ENCODE results near the gene MVP.

MVP gene

DNA sequence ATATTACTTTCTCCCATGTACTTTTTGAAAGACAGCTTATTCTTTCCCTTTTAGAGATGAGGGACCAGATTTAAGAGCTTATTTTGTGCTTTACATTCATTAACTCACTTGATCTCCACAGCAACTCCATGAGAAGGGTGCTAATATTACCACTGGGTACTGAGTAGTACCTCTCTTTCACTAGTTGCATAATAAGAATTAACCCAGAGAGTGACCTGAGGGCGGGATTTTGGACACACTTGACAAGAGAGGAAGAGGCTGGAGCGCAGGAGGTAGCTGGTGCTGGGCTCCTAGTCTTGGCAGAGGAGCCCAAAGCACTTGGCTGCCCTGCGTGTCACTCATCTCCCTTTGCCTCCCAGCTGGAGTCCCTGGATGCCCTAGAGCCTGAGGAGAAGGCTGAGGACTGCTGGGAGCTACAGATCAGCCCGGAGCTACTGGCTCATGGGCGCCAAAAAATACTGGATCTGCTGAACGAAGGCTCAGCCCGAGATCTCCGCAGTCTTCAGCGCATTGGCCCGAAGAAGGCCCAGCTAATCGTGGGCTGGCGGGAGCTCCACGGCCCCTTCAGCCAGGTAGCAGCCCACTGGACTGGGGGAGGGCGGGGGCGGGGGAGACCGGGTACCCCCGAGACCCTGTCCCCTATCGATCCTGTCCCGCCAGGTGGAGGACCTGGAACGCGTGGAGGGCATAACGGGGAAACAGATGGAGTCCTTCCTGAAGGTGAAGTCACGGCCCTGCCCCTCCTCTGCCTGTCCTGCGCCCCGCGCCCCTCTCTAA, 15.6 kb upstream of the MVP start:
- no peak for DNase-seq

GRCh38 chr16:29805232-29806098, 14.8 kb upstream of the MVP start:
- peak; percentile 95 for DNase-seq

DNA sequence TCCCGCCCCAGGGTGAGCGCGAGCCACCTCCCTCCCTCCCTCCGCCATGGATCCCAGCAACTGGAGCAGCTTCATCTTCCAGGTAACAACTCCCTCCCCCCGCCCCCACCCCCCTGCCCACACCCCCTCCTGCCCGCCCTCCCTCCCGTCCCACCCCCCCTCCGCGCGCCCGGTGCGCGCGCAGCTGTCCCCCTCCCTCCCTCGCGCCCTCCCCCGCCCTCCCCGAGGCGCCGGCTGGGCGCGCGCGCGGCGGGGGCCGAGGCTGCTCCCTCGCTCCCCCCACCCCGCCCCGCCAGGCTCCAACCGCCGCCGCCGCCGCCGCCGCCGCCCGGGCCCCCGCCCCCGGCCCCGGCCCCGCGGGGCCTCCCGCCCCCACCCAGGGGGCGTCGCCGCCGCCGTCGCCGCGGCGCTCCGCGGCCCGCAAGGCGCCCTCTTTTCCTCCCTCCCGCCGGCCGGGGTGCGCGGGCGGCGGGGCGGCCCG, 14.1 kb upstream of the MVP start, which contains the start of gene MAZ:
MAZ (plus strand) TSS at position 431 of the 481 bp plus-strand sequence. CDS start 173 bp downstream, outside the sequence.
- no peak for DNase-seq

GRCh38 chr16:29806641-29807425, 13.4 kb upstream of the MVP start:
- DNase-seq, result peak; percentile 25

DNA sequence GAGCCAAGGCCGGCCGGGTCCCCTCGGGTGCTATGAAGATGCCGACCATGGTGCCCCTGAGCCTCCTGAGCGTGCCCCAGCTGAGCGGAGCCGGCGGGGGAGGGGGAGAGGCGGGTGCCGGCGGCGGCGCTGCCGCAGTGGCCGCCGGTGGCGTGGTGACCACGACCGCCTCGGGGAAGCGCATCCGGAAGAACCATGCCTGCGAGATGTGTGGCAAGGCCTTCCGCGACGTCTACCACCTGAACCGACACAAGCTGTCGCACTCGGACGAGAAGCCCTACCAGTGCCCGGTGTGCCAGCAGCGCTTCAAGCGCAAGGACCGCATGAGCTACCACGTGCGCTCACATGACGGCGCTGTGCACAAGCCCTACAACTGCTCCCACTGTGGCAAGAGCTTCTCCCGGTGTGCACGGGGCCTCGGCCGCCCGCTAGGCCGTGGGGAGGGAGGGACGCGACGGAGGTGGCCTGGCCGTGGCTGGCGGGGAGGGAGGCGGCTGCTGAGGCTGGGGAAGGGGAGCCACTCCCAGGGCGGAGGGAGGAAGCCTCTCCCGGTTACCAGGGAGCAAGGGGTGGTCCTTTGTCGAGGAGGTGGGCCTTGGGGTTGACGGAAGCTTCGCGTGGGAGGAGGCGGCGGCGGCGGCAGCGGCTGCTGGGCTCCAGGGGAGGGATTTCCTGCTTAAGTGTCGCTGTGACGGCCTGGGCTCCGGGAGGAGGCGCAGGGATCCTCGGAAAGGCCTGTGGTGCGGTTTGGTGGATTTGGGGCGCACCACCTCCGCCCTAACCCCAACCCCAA, 12.6 kb upstream of the MVP start:
- peak; percentile 62 for DNase-seq

GRCh38 chr16:29808219-29808900, 11.9 kb upstream of the MVP start:
- no peak for DNase-seq

DNA sequence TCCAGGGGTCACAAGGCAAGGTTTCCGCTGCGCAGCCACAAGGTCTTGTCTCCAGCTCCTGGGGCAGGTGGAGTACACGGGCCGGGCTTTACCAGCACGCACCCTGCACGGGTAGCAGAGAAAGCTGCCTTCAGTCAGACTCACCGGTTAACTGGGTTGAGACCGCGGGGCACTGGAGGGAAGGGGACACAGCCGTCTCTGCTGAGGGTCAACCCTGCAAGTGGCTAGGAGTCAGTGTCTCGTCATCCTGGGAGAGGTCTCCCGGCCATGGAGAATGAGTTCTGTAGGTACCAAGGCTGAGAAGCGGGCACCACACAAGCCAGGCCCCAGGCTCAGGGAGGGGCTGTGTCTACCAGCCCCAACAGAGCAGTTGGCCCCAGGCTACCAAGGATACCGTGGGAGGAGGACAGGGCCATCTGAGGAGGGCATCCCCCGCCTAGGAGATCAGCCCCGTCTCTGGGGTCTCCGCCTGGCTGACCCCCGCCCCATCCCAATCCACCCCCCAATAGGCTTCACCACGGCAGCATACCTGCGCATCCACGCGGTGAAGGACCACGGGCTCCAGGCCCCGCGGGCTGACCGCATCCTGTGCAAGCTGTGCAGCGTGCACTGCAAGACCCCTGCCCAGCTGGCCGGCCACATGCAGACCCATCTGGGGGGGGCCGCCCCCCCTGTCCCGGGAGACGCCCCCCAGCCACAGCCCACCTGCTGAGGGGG, 11.1 kb upstream of the MVP start:
- DNase-seq, result no peak

GRCh38 chr16:29809850-29810698, 10.2 kb upstream of the MVP start:
- no peak for DNase-seq

DNA sequence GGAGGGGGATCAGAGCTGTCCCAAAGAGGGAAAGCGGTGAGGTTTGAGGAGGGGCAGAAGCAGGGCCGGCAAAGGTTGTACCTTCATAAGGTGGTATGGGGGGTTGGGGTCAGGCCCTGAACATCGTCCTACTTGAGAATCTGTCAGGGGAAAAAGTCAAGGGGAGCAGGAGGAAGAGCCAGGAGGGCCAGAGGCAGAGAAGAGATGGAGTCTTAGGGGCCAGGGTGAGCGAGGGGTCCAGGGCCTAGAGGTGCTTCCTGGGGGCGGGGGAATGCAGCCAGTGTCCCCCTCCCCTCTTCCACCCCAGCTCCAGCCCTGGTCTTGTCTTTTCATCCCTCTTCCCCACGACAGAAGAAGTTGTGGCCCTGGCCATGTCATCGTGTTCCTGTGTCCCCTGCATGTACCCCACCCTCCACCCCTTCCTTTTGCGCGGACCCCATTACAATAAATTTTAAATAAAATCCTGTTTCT, 9.5 kb upstream of the MVP start:
- DNase-seq, result no peak

GRCh38 chr16:29811170-29811895, 8.9 kb upstream of the MVP start:
- peak; percentile 32 for DNase-seq

DNA sequence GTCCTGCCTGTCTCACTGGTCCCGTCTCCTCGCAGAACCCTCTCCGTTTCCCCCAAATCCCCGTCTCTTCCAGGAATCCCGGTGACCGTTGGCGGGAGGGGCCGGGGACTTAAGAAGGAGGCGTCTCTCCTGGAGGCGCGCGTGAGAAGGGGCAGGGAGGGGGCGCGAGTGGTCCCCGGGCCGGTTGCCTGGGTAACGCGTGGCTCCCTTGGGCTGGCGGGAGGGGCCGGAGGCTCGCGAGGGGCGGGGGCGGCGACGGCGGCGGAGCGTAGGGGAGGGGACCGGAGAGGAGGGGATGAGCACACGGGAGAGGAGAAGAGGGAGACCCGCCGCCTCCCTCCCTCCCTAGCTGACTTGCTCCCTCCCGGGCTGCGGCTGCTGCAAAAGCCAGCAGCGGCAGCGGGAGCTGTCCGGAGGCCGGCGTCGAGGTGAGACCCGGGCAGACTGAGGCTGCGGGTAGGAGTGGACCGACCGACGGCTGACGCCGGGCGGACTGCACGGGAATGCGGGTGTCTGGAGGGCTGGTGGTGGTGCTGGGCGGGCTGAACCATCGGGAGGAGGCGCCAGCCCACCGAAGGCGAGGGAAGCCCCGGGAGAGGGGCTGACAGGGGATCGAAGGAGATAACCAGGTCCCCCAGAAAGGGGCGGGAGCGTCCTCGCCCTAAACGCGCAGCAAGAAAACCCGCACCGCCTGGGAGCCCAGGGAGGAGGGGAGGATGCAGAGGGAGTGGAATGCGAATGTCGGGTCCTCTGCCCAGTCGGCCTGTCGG, 8.2 kb upstream of the MVP start, which contains the start of gene PRRT2:
PRRT2 (plus strand) TSS at position 298 of the 770 bp plus-strand sequence. CDS start 862 bp downstream, outside the sequence.
- DNase-seq, result peak; percentile 29

DNA sequence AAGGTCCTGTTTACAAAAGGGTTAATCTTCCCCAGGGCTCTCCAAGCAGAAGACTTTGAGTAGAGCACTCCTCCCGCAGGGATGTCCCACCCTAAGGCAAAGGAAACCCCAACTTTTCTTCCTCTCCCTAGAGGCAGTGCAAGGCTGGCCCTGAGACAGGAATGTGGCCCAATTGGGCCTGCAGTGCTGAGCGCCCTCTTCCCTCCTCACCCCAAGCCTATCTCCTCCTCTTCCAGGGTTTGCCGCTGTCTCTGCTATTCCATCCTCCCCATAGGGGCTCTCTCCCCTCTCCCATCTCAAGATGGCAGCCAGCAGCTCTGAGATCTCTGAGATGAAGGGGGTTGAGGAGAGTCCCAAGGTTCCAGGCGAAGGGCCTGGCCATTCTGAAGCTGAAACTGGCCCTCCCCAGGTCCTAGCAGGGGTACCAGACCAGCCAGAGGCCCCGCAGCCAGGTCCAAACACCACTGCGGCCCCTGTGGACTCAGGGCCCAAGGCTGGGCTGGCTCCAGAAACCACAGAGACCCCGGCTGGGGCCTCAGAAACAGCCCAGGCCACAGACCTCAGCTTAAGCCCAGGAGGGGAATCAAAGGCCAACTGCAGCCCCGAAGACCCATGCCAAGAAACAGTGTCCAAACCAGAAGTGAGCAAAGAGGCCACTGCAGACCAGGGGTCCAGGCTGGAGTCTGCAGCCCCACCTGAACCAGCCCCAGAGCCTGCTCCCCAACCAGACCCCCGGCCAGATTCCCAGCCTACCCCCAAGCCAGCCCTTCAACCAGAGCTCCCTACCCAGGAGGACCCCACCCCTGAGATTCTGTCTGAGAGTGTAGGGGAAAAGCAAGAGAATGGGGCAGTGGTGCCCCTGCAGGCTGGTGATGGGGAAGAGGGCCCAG, 7.3 kb upstream of the MVP start:
- DNase-seq, result no peak

DNA sequence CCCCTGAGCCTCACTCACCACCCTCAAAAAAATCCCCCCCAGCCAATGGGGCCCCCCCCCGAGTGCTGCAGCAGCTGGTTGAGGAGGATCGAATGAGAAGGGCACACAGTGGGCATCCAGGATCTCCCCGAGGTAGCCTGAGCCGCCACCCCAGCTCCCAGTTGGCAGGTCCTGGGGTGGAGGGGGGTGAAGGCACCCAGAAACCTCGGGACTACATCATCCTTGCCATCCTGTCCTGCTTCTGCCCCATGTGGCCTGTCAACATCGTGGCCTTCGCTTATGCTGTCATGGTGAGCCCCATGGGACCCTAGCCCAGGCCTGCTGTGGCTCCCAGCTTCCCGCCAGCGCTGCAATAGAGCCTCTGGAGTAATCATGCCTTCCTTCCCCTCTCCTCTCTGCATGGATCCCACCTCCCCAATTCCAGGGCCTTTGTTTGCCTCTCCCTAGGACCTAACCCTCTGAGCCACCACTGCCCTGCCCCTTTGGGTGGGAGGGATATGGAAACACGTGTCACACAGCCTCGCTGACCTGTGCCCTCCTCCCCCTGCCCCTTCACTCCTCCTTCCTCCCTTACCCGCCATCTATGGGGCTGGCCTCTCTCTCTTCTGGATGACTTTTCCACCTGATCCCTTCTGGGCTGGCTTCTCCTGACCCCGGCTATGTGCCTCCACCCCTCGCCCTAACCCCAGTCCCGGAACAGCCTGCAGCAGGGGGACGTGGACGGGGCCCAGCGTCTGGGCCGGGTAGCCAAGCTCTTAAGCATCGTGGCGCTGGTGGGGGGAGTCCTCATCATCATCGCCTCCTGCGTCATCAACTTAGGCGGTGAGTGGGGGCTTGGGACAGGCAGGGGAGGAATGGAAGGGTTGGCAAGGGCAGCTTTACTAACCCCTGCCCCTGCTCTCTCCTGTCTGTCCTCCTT, 6.4 kb upstream of the MVP start:
- DNase-seq, result no peak

GRCh38 chr16:29814592-29814991, 5.7 kb upstream of the MVP start:
- no peak for DNase-seq

DNA sequence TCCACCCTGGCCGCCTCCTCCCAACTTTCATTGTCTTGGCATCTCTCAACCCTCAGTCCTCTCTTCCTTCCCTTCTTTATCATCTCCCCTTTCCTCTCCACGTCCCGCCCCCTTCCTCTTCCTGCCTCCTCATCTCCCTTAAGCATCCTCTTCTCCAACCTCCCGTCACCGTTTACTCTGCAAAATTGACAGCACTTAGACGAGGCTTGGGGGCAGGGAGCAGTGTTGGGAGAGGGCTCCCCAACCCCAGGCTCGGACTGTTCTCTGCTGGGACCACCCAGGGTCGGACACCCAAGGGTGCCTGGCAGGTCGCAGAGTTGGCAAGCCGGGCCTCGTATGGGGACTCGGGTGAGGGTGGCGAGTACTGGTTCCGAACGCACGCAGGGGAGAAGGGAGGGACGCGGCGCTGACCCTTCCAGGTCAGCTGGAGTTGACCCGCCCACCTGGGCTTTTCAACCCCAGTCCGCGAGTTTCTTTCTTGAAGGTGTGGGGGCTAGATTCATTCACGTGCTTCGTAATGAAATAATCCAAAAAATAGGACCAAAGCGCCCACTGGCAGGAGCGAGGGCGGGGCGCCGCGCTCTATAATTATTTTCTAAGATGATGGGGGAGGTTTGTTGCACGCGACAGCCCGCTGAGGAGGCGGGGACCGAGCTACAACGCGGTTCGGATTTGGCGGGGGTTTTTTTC, 5.1 kb upstream of the MVP start:
- DNase-seq, result peak; percentile 68

All from NCI-H1694 treated with DMSO at 0.1 percent for 48 hours (cell line).